HS-27A (cell line): ENCODE data around the gene MYCBPAP.
A peak's percentile ranks its signal among the peaks of the same experiment; 100 is the strongest.
"Not testable (repeated sequence)": the region's sequence is repeated elsewhere in the genome, so short reads cannot be mapped to it uniquely, and the experiment has no call there.

Experiments used
- DNase-seq: peaks from one replicate; pipeline ENCODE4 v3.0.0-alpha.2; 2012; ENCODE audit warnings: low read depth, missing footprints

The MYCBPAP gene

DNA sequence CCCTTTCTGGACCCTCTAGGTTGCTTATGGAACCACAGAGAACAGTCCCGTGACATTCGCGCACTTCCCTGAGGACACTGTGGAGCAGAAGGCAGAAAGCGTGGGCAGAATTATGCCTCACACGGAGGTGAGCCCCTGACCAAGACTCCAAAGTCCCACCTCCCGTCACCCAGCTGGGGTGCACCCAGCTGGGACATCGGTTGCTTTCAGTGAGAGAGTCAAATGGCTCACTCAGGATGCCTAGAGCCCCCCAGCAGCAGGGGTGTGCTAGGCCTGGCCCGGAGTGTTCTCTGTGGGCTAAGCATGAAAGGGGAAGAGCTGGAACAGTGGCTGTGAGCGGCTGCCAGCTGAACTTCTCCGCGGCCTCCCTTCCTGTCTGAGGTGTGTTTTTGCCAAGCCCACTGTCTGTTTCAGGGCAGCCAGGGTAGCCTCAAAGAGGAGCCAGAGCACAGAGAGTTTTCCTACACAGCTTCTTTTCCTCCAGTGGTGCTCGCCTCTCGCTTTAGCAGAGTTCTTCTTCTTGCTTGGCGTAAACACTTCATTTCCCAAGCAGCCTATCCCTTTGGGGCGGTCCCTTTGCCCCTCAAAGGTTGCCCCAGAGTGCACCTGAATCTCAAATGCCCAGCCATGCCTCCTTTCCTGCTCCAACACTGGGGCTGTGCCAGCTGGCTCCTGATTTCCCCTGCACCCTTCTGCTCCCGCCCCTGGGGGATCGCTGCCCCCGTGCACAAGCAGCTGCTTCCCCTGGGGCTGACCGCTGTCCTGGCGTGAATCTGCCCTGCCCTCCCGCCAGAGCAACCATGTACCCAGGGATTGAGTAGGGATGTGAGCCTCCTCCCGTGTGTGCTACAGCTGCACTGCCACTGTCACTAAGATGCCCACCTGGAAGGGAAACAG lies 37.0 kb upstream of the MYCBPAP start:
- DNase-seq: no peak

GRCh38 chr17:50472286-50472685 lies 36.0 kb upstream of the MYCBPAP start:
- no peak for DNase-seq

DNA sequence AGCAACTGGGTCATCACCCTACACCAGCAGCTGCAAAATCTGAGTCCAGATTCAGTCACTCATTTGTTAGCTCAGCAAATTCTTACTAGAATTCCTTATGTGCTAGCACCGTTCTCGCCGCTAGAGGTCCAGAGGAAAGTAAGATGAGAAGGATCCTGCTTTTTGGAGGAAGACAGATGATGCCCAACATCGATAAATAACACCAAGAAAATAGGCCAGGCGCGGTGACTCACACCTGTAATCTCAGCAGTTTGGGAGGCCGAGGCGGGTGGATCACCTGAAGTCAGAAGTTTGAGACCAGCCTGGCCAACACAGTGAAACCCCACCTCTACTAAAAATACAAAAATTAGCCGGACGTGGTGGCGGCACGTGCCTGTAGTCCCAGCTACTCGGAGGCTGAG lies 35.5 kb upstream of the MYCBPAP start:
- not testable (repeated sequence) for DNase-seq

DNA sequence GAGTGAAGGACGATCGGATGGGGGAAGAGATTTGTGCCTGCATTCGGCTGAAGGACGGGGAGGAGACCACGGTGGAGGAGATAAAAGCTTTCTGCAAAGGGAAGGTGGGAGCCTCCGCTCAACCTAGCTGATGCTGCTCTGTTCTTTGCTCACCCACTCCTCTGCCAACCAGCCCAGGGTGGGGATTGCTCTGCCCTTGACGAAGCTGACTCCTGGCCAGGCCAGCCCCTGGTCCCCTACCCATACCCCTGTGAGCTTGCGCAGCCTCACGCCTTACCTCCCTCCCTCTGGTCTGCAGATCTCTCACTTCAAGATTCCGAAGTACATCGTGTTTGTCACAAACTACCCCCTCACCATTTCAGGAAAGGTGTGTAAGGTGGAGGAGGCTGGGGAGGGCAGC lies 34.3 kb upstream of the MYCBPAP start:
- DNase-seq: no peak

DNA sequence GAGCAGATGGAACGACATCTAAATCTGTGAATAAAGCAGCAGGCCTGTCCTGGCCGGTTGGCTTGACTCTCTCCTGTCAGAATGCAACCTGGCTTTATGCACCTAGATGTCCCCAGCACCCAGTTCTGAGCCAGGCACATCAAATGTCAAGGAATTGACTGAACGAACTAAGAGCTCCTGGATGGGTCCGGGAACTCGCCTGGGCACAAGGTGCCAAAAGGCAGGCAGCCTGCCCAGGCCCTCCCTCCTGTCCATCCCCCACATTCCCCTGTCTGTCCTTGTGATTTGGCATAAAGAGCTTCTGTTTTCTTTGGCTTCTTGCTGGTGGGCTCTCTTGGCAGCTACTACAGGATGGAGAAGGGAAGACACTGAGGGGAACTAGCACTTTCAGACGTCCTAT lies 33.7 kb upstream of the MYCBPAP start:
- DNase-seq: no peak

- DNase-seq: no peak
Observed at GRCh38 chr17:50475362-50475761, 32.9 kb upstream of the MYCBPAP start.

- not testable (repeated sequence) for DNase-seq
Observed at GRCh38 chr17:50475775-50476544, 32.3 kb upstream of the MYCBPAP start.

GRCh38 chr17:50476545-50477315 lies 31.5 kb upstream of the MYCBPAP start:
- no peak for DNase-seq

- no peak for DNase-seq
Observed at GRCh38 chr17:50477976-50478375, 30.3 kb upstream of the MYCBPAP start.

DNA sequence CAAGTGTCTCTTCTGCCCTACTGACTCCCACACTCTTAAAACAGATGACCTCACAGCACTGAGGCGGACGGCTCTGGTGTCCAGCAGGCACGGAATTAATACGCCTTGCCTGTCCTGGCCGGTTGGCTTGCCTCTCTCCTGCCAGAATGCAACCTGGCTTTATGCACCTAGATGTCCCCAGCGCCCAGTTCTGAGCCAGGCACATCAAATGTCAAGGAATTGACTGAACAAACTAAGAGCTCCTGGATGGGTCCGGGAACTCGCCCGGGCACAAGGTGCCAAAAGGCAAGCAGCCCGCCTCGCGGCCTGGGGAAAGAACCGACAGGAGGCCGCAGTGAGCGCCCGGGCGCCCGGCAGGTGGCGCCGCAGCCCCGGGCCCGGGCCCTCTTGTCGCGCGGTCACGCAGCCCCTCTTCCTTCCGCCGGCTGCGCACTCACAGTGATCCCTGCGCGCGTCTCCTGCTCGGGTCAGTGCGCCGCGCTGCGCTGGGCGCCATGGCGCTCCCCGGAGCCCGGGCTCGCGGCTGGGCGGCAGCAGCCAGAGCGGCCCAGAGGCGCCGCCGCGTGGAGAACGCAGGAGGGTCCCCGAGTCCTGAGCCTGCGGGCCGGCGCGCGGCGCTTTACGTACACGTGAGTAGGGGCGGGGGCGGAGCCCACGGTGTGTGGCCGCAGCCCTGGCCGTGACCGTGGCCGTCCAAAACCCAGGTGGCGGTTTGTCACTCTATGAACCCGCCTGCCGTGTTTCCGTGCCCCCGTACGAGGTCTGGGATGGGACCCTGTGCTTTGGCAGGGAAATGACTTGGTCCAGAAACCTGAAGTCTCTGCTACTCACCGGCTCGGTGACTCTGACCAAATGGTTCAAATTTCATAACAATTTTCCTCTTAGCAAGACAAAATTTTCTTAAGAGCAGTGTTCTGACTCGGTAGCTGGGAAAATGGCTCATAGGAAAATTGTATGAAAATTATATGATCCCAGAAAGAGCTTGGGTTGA lies 29.6 kb upstream of the MYCBPAP start, which contains the start of gene RSAD1:
Gene RSAD1, plus strand, starts transcription at position 470 of the 991 bp plus-strand sequence. Its CDS starts 25 bp downstream, at position 495.
- DNase-seq: peak; percentile 51

- no peak for DNase-seq
Observed at GRCh38 chr17:50479522-50480141, 28.6 kb upstream of the MYCBPAP start.

GRCh38 chr17:50480142-50480764 lies 28.0 kb upstream of the MYCBPAP start:
- DNase-seq: no peak

DNA sequence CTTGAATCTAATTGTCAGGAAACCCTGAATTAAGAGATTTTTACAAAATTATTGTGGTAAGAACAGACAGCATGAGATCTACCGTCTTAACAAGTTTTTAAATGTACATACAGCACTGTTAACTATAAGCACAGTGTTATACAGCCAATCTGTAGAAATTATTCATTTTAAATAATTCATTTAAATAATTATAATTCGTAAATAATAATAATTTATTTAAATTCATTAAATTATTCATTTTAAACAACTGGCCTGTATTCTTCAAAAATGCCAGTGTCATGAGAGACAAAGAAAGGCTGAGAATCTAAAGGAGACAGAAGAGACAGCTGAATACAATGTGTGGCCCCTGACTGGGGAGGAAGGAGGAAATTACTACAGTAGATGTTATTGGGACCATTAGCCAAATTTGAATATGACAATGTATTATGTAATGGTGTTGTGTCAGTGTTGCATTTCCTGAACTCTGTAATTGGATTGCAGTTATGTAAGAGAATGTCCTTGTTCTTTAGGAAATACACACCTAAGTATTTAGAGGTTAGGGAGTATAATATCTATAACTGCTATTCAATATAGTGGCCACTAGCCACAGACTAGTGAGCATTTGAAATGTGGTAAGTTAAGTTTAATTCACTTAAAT lies 27.3 kb upstream of the MYCBPAP start:
- DNase-seq: no peak

DNA sequence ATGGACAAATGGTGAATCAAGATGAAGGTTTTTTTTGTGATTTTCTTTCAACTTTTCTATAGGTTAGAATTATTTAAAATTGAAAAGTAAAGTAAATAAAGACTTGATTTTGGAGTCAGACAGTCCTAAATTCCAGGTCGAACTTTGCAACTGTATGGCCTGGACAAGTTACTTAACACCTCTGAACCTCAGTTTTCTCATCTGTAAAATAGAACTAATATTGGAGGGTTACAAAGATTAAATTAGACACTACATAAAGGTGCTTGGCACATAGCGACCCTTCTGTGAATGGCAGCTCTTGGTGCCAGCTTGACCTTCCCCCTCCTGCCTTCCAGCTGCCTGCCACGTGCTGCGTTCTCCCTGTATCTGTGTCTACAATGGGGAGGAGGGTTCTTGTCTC lies 26.6 kb upstream of the MYCBPAP start:
- DNase-seq: no peak

- DNase-seq: no peak
Observed at GRCh38 chr17:50482110-50482509, 26.1 kb upstream of the MYCBPAP start.

DNA sequence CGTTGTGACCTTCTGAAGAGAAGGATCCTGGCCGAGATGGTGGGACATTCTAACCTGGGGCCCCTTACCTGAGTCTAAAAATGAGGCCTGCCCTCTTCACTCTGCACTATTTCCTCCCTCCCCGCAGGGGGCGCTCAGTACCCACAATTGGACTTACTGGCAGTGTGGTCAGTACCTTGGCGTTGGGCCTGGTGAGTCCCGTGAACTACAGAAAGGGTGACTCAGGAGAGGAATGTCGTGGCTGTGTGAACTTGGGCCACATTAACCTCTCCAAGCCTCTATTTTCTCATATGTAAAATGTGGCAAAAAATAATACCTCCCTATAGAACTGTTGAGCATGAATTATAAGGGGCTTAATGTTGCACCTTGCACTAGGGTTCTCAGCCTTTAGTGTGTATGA lies 25.7 kb upstream of the MYCBPAP start:
- DNase-seq: peak; percentile 66

DNA sequence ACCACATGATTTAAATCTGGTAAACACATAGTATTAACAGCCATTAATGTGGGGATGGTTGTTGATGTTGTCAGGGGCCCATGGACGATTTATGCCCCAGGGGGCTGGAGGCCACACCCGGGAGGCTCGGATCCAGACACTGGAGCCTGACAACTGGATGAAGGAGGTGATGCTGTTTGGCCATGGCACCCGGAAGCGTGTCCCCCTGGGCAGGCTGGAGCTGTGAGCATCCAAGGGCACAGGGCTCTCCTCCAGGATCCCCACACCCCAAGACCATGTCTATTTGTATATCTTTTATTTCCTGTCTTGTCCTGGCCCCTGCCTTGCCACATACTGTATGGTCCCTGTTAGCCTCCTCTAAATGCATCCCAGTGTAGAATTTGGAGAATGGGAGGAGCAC lies 25.0 kb upstream of the MYCBPAP start:
- no peak for DNase-seq

- DNase-seq: no peak
Observed at GRCh38 chr17:50484386-50485155, 23.7 kb upstream of the MYCBPAP start.
